HL-60/S4 treated with phorbol 12-myristate 13-acetate at 8.2 ng/mL for 4 days and 3 days (cell line): ENCODE results near the gene RAD51B.
"Not testable (repeated sequence)": the region's sequence is repeated elsewhere in the genome, so short reads cannot be mapped to it uniquely, and the experiment has no call there.

Experiments used
- in situ Hi-C: fragments of 300-500 bp; cut with MboI; formaldehyde crosslinking; loops from 2 replicates; pipeline ENCODE4 v1.15.0; 2022; ENCODE audit warnings: low sequenced_read_pairs

RAD51B gene

DNA sequence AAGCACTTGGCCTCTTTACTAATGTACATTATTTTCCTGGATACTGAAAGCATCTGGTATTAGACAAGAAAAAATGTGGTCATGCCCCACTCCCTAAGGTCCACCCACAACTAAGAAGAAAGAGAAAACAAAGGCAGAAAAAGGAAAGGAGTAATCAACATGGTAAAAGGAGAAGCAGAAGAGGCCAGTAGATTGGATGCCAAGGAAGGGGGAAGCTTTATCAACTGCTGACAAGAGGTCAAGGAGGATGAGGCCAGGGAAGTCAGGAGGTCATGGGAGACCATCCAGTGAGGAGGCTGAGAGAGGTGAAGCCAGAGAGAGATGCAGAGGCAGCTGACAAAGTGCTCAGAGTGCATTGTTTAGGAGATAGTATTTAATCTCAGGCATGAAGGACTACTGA is 589.8 kb downstream of the RAD51B start:
- in situ Hi-C loops: no loop called here

DNA sequence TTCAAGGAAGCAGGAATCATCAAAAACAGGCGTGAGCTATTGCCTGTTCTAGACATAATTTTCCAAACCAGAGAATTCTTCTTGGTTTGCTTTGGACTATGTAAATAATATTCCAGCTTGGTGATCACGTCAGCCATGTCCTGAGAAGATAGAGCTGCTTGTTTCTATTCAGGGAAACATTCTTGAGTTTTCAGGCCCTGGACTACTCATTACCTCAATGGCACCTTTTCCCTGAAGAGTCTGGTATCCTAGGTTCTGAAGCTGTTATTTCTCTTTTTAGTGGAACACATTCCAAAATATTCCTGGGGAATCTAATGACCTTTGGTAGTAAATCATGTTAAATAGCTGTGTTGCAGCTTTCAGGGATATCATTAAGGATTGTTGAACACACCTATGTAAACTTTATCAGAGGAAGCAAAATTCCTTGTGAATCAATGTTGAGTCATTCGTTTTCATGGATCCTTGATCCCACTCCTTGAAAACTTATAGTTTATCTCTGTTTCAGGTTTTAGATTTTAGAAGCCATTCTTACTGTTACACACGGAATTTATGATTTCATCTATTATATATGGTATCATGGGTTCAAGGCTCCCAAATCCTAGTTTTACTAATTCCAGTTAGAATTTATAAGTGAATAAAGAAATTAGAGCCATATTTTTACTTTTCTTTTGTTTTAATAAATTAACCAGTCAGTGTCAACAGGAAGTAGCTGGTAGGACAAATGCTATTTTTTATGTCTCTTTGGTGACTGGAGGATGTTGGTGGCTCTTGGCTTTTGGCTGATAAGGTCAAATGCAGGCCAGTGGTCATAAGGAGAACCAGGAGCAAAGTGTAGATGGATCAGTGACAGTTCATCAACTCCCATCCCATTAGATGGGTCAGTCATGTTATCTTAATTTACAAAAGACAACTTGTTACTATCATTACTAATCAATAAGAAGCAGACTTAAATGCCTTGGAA is 593.2 kb downstream of the RAD51B start:
- in situ Hi-C loops: no loop called here

DNA sequence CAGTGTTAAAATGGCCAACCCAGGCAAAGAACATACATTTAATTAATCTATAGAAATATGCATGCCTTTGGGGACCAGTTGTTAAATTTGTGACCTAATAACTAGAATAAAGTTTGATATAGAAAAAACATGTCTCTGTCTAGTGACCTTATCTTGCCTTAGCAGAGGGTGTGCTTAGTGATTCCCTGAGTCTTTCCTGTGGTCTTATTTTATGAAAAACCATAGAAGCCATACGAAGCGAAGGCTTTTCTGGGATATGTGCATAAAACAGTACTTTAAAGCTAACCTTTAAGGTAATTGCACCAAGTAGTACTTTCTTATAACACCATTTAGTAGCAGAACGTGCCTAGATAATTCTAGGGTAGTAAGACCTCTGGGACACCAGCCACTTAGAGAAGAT is 593.9 kb downstream of the RAD51B start:
- in situ Hi-C loops: no loop called here

DNA sequence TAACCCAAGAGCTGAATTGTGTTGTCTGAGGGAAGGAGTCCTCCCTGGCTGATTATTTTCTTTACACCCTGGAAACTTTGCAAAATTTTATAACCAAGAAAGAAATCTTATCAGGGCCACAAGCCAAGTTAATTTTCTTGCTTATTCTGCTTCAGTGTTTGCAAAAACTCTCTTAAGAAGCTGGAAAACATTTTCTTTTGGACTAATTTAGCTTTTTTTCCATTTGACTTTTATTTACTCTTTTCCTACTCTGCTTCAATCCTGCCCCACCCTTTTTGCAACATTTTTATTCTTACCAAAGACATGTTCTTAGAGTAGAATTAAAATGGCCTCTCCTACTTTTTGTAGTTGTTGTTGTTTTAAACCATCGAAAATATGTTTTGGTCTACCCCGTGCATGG is 594.5 kb downstream of the RAD51B start:
- in situ Hi-C loops: no loop called here

DNA sequence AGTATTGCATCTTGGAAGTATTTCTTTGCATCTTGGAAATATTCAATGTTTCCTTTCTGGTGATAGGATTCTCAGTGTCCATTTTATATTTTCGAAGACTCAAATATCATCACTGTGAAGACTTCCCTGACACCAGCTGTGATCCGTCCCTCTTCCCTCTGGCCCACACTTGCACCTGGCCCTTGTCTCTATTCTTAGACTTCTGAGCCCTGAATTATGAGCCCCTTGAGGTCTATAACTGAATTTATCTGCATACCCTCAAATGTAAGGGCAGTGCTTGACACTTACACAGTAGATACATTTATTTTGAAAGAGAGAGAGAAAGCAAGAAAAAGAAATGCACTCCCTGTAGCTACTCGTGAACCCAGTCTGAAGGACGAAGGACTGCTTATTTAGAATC is 596.6 kb downstream of the RAD51B start:
- in situ Hi-C loops: no loop called here

DNA sequence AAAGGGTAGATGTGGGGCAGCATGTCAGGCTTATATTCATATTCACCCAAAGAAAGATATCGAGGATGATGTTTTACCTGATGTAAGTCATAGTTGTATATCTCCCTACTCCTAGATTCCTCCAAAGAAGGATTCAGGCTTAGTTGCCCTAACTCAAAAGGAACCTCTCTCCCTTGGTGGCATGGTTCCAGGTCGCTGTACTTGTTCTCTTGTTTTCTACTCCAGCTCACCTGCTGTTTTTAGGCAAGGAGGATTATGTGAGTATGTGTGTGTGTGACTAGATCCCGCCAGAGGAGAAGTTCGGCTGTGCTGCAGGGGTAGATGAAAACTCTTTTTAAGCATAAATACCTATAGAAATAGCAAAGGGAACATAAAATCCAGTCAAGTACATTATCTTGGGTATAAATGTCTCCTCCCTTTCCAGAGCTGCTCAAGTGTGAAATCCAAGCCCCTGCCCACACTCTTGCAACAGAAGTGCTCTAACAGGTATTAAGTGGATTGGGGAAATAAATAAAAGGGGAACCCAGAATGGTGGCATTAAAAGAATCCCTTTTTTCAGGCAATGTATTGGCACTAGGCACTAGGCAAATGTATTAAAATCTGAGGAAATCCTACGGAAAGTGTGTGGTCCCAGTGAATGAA is 597.6 kb downstream of the RAD51B start:
- in situ Hi-C loops: no loop called here

DNA sequence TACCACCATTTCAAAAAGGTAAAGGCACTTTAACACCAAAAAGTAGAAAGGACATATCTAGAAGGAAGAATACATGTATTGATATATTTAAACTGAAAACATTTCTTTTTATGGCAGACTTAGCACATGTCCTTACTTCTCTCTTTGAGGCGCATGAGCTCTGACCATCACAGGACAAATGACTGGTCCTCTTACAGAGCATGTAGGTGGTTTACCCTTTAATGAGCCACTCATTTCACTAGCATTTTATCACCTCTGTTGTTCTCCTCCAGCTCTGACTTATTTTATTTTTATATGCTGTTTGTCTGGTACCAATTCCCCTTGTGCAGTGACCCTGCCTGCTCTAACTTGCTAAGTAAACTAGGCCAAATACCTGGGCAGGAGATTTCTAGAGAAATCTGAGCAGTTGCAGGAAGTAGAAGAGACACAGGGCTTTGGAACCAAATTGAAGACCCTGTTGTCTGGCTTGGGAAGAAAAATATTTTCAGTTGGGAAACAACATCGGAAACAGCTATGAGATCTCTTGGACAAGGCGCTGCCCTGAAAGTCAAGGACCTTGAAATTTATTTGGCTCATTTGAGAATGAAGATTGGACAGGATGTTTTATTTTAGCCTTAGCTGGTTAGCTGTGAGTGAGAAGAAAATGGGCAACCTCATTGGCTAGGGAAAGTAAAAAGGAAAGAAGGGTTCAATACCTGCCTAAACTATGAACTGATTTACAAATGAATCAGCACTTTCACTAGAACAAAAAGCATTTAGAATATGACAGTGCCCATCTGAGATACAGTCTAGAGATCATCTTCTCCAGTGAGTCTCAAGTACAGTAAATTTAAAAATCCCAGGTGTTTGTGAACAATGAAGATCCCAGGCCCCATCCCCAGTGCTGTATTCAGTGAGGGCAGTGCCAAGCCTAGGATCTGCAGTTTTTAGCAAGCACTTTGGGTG is 598.9 kb downstream of the RAD51B start:
- in situ Hi-C loops: no loop called here

DNA sequence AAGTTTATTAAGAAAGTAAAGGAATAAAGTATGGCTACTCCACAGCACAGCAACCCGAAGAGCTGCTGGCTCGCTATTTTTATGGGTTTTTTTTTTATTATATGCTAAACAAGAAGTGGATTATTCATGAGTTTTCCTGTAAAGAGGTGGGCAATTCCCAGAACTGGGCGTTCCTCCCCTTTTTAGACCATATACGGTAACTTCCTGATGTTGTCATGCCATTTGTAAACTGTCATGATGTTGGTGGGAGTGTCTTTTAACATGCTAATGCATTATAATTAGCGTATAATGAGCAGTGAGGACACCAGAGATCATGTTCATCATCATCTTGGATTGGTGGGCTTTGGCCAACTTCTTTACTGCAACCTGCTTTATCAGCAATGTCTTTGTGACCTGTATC is 600.8 kb downstream of the RAD51B start:
- in situ Hi-C loops: no loop called here

DNA sequence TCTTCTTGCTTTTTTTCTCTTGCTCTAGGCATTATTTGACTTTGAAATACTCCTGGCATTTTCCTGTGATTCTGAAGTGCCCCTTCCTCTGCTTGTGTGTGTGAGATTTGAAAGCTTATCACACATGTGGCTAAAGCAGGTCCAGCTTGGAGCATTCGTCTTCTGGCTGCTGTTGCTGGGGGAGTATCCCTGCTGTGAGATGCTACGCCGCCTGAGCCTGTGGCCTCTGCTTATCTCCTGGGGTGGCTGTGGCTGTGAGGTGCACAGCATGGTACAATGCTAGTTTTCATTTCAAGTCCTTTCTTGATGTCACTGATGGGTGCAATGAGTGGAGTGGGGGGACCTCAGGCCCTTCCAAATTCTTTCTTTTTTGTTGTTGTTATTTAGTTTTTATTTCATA is 601.5 kb downstream of the RAD51B start:
- in situ Hi-C loops: no loop called here

DNA sequence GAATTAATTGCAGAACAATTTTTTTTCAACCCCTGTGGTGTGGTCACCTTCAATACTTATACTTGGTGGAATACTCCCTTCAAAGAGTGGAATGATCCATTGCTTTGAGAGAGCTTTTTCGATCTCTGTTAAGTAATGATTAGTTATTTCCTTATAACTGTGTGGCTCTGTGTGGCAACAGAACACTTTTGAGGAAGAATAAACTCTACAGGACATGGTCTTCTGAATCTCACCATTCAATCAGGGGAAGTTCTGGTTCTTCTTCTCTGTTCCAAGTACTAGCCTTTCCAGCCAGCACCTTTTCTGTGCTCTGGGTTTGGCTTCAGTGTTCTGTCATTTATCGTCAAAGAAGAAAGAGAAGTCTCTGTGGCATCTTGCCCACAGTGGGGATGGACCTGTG is 604.1 kb downstream of the RAD51B start:
- in situ Hi-C loops: no loop called here

DNA sequence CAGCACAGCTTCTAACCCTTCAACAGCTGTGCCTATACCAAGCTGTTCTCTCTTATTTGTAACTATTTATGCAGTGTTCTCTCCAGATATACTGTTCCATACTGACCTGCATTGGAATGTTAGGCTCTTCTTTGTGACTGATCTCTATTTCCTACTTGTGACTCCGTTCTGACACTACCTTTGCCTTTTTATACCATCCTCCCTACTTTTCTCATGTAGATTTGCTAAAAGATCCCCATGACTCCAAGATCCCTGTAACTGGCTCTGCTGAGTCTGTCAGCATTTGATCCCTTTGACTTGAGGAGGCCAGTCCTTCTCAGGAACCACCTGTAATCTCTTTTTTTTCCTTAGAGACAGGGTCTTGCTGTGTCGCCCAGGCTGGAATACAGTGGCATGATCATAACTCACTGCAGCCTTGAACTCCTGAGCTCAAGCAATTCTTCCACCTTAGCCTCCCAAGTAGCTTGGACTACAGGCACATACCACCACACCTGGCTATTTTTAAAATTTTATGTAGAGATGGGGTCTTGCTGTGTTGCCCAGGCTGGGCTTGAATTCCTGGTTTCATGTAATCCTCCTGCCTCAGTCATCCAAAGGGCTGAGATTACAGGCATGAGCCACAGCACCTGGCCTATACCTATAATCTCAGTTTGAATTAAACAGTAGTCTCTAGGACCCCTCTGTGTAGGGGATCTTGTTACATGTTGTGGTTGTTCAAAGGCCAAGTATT is 605.0 kb downstream of the RAD51B start:
- in situ Hi-C loops: no loop called here

DNA sequence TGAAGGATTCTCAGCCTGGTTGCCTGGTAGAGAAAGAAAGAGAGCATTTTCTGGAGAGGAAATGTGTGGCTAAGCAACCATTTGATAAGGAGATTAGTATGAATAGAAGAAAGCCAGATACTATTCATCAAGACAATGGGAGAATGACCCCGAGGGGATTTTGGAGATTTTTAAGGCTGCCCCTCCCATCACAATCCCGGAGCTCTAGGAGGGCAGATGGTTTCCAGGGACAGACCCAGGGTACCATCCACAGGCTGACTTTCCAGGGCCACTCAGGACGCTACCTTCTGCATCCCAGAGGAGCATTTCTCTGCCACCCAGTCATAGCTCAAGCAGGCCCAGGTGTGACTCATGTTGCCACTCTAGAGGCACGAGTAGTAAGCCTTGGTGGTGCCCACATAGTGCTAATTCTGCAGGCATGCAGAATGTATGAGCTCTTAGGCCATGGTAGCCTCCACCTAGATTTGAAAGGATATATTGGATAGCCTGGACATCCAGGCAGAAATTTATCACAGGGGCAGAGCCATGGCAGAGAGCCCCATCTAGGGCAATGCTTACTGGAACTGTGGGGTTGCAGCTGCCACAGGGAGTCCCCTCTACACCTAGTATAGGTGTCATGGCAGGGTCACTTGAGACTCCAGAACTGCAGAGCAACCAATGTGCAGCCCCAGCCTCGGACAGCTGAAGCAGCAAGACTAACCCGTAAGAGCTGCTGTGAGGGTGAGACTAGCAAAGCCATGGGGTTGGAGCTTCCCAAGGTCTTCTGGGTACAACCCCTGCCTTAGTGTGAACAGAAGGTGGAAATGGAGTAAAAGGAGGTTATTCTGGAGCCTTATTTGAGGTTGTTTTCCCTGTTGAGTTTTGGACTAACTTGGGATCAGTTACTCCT is 607.3 kb downstream of the RAD51B start:
- in situ Hi-C loops: no loop called here

DNA sequence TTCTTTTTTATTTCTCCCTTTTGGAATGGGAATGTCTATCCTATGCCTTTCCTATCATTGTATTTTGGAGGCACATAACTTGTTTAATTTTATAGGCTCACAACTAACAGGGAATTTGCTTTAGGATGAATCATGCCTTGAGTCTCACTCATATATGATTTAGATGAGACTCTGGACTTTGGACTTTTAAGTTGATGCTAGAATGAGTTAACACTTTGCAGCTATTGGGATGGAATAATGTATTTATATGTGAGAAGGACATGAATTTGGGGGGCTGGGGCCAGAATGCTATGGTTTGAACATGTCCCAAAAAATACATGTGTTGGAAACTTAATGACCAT is 607.9 kb downstream of the RAD51B start:
- in situ Hi-C loops: no loop called here

DNA sequence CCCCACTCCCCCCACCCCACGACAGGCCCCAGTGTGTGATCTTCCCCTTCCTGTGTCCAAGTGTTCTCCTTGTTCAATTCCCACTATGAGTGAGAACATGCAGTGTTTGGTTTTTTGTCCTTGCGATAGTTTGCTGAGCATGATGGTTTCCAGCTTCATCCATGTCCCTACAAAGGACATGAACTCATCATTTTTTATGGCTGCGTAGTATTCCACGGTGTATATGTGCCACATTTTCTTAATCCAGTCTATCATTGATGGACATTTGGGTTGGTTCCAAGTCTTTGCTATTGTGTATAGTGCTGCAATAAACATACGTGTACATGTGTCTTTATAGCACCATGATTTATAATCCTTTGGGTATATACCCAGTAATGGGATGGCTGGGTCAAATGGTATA is 609.3 kb downstream of the RAD51B start:
- in situ Hi-C loops: not testable (repeated sequence)

DNA sequence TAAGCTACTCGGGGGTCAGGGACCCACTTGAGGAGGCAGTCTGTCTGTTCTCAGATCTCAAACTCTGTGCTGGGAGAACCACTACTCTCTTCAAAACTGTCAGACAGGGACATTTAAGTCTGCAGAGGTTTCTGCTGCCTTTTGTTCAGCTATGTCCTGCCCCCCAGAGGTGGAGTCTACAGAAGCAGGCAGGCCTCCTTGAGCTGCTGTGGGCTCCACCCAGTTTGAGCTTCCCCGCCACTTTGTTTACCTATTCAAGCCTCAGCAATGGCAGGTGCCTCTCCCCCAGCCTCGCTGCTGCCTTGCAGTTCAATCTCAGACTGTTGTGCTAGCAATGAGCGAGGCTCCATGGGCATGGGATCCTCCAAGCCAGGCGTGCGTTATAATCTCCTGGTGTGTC is 614.6 kb downstream of the RAD51B start:
- in situ Hi-C loops: not testable (repeated sequence)

DNA sequence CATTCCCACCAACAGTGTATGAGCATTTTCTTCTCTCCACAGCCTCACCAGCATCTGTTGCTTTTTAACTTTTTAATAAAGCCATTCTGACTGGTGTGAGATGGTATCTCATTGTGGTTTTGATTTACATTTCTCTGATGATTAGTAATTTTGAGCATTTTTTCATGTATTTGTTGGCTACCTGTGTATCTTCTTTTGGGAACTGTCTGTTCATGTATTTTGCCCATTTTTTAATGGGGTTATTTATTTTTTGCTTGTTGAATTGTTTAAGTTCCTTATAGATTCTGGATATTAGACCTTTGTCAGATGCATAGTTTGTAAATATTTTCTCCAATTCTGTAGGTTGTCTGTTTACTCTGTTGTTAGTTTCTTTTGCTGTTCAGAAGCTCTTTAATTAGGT is 616.1 kb downstream of the RAD51B start:
- in situ Hi-C loops: not testable (repeated sequence)

DNA sequence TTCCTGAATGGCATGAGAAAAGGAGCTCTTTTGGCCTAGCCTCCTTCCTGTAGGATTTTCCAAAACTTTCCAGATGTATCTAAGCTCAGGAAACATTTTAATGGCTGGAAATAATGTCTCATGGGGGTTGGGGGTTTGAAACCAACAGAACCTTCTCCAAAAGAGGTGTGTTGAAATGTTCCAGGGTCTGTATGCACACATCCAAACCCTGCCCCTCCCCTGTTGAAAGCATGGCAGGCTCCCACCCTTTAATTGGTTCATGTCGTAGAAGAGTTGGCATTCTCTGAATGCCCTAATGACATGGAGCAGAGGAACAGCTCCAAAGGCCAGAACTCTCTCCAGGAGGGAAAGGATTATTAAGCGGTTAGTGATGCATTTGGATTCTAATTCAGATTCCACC is 620.1 kb downstream of the RAD51B start:
- in situ Hi-C loops: no loop called here

DNA sequence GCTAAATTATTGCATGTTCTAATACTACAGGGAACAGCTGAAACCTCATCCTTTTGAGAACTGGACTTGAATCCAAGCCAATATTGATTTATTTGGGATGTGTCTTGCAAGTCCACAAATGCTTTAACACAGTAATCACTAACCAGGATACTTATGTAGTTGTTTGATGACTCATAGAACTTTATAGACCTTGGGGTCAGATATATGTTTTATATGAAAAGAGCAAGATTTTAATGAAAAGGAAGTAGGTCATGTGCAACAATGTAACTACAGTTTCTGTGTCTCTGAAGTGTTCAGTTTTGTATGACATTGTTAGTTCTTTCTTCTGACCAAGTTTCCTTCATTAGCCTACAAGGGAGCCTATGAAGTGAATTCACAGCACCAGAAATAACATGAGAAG is 621.2 kb downstream of the RAD51B start:
- in situ Hi-C loops: no loop called here

DNA sequence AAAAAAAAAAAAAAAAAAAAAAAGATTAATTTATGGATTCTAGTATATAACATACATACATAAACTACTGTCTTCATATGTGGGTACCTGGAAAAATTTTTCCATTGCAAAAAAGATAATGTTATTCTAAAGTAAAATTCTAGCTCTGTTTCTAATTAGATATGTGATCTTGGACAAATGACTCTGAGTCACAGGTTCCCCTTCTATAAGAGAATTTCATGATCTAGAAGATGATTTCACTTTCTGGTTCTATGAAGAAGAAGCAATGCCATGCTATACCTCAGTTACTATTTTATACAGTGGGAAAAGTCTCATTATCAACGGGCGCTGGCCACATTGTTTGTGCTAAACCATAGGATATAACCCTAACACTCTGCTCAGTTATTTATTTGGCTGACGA is 622.0 kb downstream of the RAD51B start:
- in situ Hi-C loops: no loop called here
